HL-60 (cell line): ENCODE measurements around the gene GAK.

Experiments
- CTCF ChIP-seq: IDR thresholded peaks from one replicate; pipeline ENCODE4 v1.5.1; 2011; ENCODE audit warnings: low read length, control low read depth, inconsistent platforms; ENCODE audit not compliant: insufficient read depth
- GABPA ChIP-seq: IDR thresholded peaks from 2 replicates; pipeline ENCODE4 v1.6.1; 2012; ENCODE audit warnings: low read depth
- POLR2AphosphoS5 ChIP-seq: IDR thresholded peaks from 2 replicates; pipeline ENCODE4 v1.6.1; 2012; ENCODE audit warnings: low read depth
- REST ChIP-seq: IDR thresholded peaks from 2 replicates; pipeline ENCODE4 v1.6.1; 2012; ENCODE audit warnings: low read depth; ENCODE audit not compliant: insufficient replicate concordance

- TF ChIP-seq POLR2AphosphoS5 (no peak), CTCF (no peak), REST (no peak), GABPA (no peak)
Observed at GRCh38 chr4:808860-809570, 123.1 kb downstream of the GAK start.
